LHCN-M2 (cell line): Measurements from ENCODE around the gene ANAPC13. TPM values are rescaled to one million over a fixed set of nuclear protein-coding genes. Genes with fewer than 3 reads are reported as not detected.

ENCODE experiments used
- DNase-seq: peaks from one replicate; pipeline ENCODE4 v3.0.0-alpha.2; 2012; ENCODE audit warnings: low read depth
- polyA plus RNA-seq: library from polyadenylated mRNA; unstranded; fragments of >200 nt; gene quantifications from one replicate; pipeline ENCODE4 v1.2.1, GENCODE V29; 2012; ENCODE audit warnings: missing spikeins
- total RNA-seq: library from RNA; depleted of rRNA; stranded (reverse); fragments of >200 nt; gene quantifications from 2 replicates; pipeline ENCODE4 v1.2.3, GENCODE V29; 2014; rRNA removed

The ANAPC13 gene
- 166 and 196 TPM in 2 replicates for total RNA-seq
- 116 TPM for polyA plus RNA-seq

DNA sequence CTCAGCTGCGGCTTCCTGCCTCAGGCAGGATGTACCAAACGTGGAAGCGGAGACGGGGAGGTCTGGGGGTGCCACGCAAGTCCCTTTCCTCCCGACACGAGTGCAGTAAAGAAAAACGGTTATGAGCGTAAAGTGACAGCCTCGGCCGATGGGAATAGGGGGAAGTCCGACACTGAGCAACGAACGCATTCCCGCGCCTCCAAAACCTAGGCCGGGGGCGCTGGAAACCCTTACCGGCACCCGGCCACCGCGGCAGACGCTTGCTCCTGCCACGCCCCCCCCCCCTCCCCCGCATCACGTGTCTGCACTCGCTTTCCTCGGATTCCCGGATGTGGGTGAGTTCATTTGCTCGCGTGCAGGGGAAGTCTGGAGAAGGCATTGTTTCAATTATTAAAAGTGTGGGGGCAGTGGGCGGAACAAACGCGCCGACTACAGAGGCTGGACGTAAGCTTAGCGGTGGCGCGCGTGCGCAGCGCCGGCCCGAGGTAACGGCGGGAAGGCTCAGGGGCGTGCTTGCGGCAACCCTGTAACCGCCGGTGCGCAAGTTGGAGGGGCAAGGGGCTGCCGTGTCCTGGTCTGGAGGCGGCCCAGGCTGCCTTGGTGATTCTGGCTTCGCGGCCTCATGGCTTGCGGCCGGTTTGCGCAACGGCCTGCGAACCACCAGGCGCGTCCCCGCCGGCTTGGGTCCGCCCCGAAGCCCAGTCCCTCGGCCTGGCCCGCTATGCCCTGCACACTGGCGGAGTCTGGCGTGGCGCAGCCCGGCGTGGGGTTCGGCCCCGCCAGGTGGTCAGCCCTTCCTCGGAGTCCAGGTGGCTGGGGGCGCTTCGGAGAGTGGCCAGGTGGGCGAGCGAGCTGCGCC lies at the start of gene ANAPC13, which contains the start of gene CEP63:
ANAPC13 (minus strand) TSS at position 268 of the 859 bp plus-strand sequence. CDS start 3,081 bp downstream, outside the sequence.
CEP63 (plus strand) TSS at position 340 of the 859 bp plus-strand sequence. CDS start 9,264 bp downstream, outside the sequence.
- peak; percentile 99 for DNase-seq

- no peak for DNase-seq
Observed at GRCh38 chr3:134535186-134535970, 49.6 kb upstream of the ANAPC13 start.

DNA sequence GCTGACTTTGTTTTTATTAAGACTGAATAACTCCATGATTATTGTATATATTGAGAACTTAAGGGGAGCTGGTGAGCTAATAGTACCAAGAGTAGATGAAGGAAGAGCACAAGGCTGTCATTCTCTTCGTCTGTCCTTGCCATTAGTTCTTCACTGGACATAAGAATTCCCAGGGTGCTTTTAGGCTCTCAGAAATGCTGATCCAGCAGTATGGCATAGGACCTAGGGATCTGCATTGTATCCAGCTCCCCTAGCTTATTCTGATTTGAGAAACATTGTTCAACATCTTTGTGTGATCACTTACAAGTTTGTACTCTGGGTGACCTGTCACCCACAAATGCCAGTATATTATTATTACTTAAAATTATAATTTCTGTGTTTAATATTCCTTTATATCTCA lies 47.7 kb upstream of the ANAPC13 start:
- DNase-seq: no peak

- DNase-seq: no peak
Observed at GRCh38 chr3:134527538-134528186, 41.9 kb upstream of the ANAPC13 start.

DNA sequence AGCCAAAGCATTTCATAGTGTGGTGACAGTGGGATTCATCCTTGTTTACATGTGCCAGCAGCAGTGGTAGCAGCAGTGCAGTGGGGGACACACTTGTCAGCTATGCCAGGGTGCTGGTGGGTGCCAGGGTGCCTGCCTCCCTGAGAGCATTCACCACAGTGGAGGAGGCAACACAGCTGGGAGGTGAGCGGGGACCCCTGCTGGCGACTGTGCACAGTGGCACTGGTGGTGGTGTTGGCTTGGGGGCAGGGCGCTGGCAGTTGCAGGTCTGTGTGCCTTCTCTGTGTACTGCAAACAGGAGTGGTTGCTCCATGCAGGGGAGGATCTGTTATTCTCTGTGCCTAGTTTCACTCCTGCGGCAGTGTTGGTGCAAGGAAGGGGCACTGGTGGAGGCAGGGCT lies 41.3 kb upstream of the ANAPC13 start:
- no peak for DNase-seq

GRCh38 chr3:134526319-134526718 lies 40.5 kb upstream of the ANAPC13 start:
- no peak for DNase-seq

DNA sequence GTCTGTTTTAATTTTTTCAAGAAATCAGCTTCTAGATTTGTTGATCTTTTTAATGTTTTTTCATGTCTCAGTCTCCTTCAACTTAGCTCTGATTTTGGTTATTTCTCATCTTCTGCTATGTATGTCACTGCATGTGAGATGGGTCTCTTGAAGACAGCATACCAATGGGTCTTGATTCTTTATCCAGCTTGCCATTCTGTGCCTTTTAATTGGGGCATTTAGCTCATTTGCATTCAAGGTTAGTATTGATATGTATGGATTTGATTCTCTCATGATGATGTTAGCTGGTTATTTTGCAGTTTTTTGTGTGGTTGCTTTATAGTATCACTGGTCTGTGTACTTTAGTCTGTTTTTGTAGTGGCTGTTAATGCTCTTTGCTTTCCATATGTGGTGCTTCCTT lies 39.5 kb upstream of the ANAPC13 start:
- DNase-seq: no peak

GRCh38 chr3:134522541-134522940 lies 36.8 kb upstream of the ANAPC13 start:
- DNase-seq: no peak

GRCh38 chr3:134517791-134518190 lies 32.0 kb upstream of the ANAPC13 start:
- no peak for DNase-seq

DNA sequence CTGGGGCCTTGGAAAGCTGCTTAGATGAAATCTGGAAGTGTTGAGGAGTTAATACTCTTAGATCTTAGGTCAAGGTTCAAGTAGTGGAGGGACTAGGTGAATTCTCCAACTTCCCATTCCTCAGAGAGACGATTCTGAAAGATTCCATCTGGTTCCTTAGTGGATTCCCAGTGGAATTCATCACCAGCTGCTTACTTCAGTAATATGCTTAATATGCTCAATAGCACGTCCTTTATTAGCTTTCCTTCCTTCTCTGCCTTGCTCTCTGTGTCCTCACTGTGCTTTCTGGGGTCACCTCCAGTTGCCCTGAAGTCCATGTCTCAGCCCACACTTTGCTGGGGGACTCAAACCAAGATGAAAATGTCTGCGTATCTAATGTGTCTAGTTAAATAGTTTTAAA lies 31.1 kb upstream of the ANAPC13 start:
- peak; percentile 66 for DNase-seq

- no peak for DNase-seq
Observed at GRCh38 chr3:134511500-134511899, 25.7 kb upstream of the ANAPC13 start.

- DNase-seq: no peak
Observed at GRCh38 chr3:134505485-134505884, 19.7 kb upstream of the ANAPC13 start.

DNA sequence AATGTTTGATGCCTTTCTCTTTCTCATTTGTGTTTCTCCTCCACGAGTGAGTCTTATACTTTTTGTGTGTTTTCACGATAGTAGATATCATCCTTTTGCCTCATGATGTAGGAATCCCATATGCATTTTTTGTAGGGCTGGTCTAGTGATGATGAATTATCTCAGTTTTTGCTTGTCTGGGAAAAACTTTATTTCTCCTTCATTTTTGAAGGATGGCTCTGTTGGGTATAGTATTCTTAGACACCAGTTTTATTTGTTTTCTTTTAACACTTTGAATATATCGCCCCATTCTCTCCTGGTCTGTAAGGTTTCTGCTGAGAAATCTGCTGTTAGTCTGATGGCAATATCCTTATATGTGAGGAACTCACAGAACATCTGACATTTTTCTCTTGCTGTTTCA lies 18.3 kb upstream of the ANAPC13 start:
- no peak for DNase-seq

- peak; percentile 62 for DNase-seq
Observed at GRCh38 chr3:134503266-134503665, 17.5 kb upstream of the ANAPC13 start.

DNA sequence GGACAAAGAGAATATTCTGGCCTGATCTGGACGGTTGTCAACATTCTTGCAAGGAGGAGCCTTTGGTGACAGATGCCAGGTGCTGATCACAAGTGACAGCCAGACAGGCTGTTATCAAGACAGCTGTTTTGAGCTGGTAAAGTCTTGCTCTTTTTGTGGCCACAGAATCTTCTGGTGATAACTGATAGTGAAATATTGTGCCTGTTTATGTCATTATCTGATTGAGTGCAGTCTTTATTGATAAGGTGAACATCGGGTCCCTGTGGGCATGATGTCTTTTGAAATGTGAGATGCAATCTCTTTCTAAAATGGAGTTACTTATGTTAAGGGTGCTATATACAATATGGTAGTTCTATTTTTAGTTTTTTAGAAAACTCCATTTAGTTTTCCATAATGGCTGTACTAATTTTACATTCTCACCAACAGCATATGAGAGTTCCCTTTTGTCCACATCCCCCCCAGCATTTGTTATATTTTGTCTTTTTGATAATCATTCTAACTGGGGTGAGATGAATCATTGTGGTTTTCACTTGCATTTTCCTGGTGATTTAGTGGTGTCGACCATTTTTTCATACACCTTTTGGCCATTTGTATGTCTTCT lies 10.8 kb upstream of the ANAPC13 start:
- peak; percentile 66 for DNase-seq

DNA sequence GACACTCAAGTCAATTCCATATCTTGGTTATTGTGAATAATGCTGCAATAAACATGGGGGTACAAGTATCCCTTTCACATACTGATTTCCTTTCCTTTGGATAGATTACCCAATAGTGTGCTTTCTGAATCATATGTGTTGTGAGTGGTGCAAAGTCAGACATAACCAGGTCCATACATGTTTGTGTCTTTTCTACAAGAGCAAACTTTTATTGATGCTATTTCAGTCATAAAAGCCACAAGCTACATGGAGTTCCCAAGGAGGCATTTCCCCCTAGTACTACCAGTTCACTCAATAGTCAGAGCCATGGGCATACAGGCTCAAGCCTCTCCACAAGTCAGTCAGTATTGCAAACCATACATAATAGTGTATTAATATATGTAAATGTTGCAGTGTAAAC lies 10.2 kb upstream of the ANAPC13 start:
- DNase-seq: no peak

DNA sequence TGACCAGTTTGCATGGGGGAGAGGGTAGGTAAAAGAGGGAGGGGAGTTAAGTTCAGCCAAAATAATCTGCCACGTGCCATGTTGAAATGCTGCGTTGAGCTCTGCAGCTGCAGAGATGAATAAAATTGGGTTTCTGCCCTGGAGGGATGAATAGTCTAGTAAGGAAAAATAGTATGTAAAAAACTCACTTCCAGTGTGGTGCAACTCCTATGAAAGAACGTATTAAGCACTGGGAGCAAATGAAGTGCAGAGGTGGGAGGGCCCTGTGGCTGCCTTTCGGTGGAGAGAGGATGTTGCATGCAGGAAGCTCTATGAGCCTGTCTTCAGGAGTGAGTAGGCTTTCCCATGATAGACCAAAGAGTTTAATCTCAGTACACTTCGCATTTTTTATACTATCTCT lies 8.7 kb upstream of the ANAPC13 start:
- no peak for DNase-seq

- no peak for DNase-seq
Observed at GRCh38 chr3:134487406-134487805, 1.6 kb upstream of the ANAPC13 start.

DNA sequence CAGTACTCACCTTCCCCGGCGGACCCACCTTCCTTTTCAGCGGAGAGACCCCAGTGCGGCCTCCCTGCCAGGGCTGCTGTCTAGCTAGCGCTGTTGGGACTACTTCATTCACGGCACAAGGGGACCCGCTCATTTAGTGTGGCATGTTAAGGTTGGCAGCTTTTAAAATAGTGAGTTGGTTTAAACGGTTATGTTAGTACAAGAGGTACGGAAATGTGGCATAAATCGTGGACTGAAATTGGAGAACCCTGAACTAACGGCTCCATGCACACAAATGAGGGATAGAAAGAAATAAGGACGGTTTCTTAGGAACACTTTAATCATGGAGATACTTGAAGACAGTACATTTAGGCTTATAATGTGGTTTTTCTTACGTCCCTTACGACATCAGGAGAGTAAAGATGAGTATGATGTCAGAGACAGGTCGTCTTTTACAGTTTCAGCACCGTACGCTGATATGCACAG lies 824 bp upstream of the ANAPC13 start:
- no peak for DNase-seq

DNA sequence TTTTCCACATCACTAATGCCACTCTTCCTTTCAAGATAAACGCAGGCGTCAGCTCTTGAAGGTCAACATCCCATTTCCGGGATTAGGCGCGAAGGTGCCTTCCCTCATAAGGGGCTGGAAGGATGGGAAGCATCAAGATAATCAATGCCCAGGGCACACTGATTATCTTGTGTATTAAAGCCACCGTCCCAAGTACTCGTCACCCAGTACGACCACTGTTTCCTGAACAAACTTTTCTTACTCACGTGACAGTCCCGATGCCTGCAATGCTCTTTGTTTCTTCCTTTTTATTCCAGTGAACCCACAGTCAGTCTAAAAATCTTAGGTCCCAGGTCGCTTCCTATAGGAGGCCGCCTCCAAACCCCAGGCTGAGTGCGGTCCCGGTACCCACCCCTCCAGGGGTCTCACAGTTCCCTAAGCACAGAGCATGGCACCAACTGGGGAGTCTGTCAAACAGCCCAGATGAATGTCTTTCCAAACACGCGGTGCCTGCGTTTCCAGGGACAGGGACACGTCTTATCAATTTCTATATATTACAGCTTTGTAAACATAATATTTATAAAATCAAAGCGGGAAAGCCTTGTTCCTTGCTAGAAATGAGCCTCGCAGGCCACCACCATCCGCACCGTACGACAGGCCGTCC lies 589 bp downstream of the ANAPC13 start:
- DNase-seq: no peak
